Thoracic aorta (tissue), 2 donors: ENCODE measurements around the gene LRP8. TPM values are rescaled to one million over a fixed set of nuclear protein-coding genes. Genes with fewer than 3 reads are reported as not detected.

Experiments used
- ATAC-seq: fragments of 150-250 bp; one replicate; pipeline ENCODE4 v1.8.0; 2017; ENCODE audit warnings: low read depth; ENCODE audit not compliant: insufficient number of reproducible peaks, low FRiP score
- DNase-seq: peaks from one replicate; pipeline ENCODE4 v3.0.0-alpha.2; 2020; ENCODE audit warnings: low spot score
- H3K27ac ChIP-seq, 2 donors: fragments of 200-600 bp; sonication (generic); 1 replicate in 1 of 2; 2 replicates in 1 of 2; pipeline ENCODE4 v1.5.1; 2016; ENCODE audit warnings: mild to moderate bottlenecking in 2 of 2, moderate library complexity in 2 of 2
- H3K27me3 ChIP-seq: fragments of 200-600 bp; sonication (generic); replicated peaks from 2 replicates; pipeline ENCODE4 v1.6.0; 2016; ENCODE audit warnings: mild to moderate bottlenecking; ENCODE audit not compliant: insufficient read depth
- H3K36me3 ChIP-seq: fragments of 200-600 bp; sonication (generic); one replicate; pipeline ENCODE4 v1.5.1; 2016
- H3K4me1 ChIP-seq, 2 donors: fragments of 200-600 bp; sonication (generic); 1 replicate in 1 of 2; 2 replicates in 1 of 2; pipeline versions ENCODE4 v1.5.1 to v1.6.0; 2016; ENCODE audit warnings: low read depth in 2 of 2, mild to moderate bottlenecking in 1 of 2; ENCODE audit not compliant: control insufficient read depth in 1 of 2
- H3K4me3 ChIP-seq: fragments of 200-600 bp; sonication (generic); 2 replicates; pipeline ENCODE4 v1.5.1; 2016; ENCODE audit warnings: mild to moderate bottlenecking
- H3K9me3 ChIP-seq: fragments of 200-600 bp; sonication (generic); 2 replicates; pipeline ENCODE4 v1.5.1; 2016
- total RNA-seq, 2 donors: library from RNA; depleted of rRNA; stranded (reverse); fragments of >200 nt; gene quantifications; one replicate each; pipeline versions ENCODE4 v1.1.0 to v1.2.3, GENCODE V29; 2016
- TF ChIP-seq, protein P1 (sequence below): fragments of 200-600 bp; sonication (generic); IDR thresholded peaks from one replicate; pipeline ENCODE4 v1.5.1; 2019; ENCODE audit warnings: antibody characterized with exemption

Gene LRP8
- total RNA-seq, 2 donors from 2014 or later, result 14.1 to 24.1 TPM

DNA sequence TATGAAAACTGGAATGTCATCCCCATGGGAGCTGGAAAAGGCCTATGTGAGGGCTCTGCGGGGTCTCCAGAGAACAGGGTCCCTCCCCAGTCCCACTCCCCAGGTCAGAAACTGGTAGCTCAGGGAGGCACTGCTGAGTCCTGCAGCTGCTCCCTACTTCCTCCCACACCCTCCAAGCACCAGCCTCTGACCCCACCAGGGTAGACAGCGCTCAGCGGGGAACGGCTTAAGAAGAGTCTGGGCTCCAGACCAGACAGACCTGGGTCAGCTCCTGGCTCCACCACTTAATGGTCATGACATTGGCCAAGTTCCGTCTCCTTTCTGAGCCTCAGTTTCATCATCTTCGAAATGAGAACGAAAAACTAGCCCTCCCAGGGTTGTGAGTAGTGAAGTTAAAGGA lies 7.2 kb downstream of the LRP8 start:
- ATAC-seq (no peak), DNase-seq (no peak)
- Histone ChIP-seq H3K4me1 (peaks cover 7 to 8% of the 10 kb centered on the region in 2 donors), H3K4me3 (no peak overlapping the region), H3K36me3 (no peaks in the 10 kb centered on the region), H3K9me3 (no peaks in the 10 kb centered on the region), H3K27me3 (no peaks in the 10 kb centered on the region), H3K27ac (no peak overlapping the region)
- TF ChIP-seq, protein P1, sequence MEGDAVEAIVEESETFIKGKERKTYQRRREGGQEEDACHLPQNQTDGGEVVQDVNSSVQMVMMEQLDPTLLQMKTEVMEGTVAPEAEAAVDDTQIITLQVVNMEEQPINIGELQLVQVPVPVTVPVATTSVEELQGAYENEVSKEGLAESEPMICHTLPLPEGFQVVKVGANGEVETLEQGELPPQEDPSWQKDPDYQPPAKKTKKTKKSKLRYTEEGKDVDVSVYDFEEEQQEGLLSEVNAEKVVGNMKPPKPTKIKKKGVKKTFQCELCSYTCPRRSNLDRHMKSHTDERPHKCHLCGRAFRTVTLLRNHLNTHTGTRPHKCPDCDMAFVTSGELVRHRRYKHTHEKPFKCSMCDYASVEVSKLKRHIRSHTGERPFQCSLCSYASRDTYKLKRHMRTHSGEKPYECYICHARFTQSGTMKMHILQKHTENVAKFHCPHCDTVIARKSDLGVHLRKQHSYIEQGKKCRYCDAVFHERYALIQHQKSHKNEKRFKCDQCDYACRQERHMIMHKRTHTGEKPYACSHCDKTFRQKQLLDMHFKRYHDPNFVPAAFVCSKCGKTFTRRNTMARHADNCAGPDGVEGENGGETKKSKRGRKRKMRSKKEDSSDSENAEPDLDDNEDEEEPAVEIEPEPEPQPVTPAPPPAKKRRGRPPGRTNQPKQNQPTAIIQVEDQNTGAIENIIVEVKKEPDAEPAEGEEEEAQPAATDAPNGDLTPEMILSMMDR, result no peak

DNA sequence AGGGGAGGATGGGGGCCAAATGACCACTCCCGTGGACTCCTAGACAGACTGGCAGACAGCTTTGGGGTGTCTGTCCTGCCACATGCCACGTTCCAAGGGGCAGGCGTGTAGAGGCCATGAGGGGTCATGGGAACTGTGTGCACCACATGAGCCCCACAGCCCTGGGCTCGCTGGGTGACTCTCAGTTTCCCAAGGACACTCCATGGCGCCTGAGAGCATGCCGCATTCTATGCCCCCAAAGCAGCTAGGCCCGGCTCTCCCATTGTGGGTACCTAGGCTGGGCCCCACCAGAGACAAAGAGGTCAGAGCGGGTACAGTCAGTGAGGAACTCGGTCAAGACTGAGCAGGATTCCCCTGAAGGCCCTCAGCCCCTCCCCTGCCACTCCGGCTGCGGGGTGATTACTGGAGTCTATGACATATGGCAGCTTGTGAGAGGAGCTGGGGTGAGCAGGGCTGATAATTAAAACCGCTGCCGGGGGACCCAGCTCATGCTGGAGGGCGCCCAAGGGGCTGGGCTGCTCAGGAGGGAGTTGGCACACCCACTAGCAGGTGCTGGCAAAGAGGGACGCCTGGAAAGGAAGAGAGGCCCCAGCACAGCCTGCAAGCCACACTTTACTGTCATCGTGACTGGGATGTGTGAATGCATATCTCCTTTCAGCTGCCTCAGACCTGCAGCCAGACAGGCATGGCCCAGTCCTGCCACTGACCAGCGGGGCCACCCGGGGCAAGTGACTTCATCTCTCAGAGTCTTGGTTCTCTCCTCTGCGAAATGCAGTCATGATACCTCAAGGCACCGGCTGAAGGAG lies 8.4 kb downstream of the LRP8 start:
- Histone ChIP-seq H3K36me3 (no peaks in the 10 kb centered on the region), H3K27me3 (no peaks in the 10 kb centered on the region), H3K4me1 (no peaks in the 10 kb centered on the region), H3K27ac (no peak overlapping the region), H3K4me3 (no peak overlapping the region), H3K9me3 (no peaks in the 10 kb centered on the region)
- TF ChIP-seq, protein P1, result no peak
- no peak for ATAC-seq
- no peak for DNase-seq

DNA sequence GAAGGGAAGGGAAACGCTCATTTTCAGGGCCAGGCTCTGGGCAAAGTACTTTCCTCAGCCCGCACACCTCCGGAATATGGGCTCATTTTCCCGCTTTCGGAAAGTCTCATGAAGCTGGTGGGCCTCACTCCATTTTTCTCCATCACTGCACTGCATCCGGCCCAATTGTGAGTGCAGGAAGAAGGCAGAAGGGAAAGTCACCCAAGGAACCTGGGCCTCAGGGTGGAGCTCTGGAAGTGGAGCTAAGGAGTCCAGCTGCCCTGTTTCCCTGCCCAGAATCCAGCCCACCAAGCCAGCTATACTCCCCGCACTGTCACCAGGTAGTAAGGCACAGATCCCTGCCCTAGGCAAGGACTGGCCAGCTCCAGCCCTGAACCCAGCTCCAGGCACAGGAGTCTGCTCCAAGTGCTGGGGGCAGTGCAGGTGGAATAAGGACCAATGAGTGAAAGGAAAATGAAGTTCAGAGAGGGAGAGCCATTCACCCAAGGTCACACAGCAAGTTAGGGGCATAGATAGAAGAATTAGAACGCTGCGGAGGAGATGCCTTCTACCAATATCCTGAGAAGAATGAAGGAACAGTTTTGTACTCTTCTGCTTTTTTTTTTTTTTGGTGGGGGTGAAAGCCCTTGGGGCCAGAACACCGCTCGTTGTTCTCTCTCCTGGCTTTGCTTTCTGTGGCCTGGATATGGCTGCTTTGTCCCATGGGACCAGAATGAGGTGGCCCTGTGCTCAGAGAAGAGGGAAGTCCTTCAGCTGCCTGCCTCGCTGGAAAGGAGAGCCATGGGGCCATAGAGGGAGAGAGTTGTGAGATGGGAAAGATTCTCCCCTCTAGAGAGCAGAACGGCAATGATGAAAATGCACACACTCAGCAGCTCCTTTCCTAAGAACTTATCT lies 10.0 kb downstream of the LRP8 start:
- no peaks in the 10 kb centered on the region for H3K9me3 ChIP-seq
- no peak overlapping the region for H3K27ac ChIP-seq
- ATAC-seq, result no peak
- no peaks in the 10 kb centered on the region for H3K27me3 ChIP-seq
- TF ChIP-seq, protein P1, result no peak
- H3K4me3 ChIP-seq, result no peak overlapping the region
- no peaks in the 10 kb centered on the region for H3K4me1 ChIP-seq
- no peaks in the 10 kb centered on the region for H3K36me3 ChIP-seq
- DNase-seq, result no peak

DNA sequence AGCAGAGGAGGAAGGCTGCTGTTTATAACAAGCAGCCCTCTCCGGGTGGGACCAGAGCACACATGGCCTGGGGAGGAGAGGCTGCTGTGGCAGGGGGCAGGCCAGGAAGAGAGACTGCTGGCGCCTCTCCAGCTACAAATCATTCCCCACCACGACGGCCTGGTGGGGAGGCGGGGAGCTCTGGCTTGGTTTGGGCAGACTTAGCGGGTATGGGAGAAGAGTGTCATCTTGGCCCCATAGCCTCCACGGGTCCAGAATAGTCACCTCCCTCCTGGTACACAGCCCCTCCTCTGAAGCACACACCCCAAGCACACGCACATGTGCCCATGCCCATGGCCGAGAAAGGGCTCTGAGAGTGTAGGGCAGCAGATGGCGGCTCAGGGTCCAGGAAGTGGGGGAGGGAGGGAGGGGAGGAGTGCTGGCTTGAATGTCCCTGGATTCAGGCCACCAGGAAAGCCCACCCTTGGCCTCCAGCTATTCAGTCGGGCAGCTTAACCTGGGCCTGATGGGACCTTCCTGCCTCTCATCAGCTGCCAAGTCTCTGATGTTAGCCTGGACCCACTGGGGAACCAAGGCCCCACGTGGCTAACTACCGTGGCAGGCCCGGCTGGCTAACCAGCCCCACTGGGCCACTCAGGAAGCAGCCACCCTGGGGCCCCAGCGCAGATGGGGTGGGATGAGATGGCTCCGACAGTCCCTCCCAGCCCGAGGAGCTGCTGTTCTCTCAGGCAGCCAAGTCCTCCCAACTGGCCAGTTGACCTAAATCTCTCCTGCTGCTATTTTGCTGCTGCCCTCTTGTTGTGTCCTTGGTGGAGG lies 10.9 kb downstream of the LRP8 start:
- Histone ChIP-seq H3K27ac (no peak overlapping the region), H3K9me3 (no peaks in the 10 kb centered on the region), H3K4me1 (no peaks in the 10 kb centered on the region), H3K27me3 (no peaks in the 10 kb centered on the region), H3K36me3 (no peaks in the 10 kb centered on the region), H3K4me3 (no peak overlapping the region)
- DNase-seq, result no peak
- no peak for ATAC-seq
- TF ChIP-seq, protein P1, result no peak
